ENCODE measurements around the gene CEMIP. TPM values are rescaled to one million over a fixed set of nuclear protein-coding genes. Genes with fewer than 3 reads are reported as not detected.
A peak's percentile ranks its signal among the peaks of the same experiment; 100 is the strongest.

Gene CEMIP
- total RNA-seq, 1 experiment from 2014 or later: 3.1 TPM

DNA sequence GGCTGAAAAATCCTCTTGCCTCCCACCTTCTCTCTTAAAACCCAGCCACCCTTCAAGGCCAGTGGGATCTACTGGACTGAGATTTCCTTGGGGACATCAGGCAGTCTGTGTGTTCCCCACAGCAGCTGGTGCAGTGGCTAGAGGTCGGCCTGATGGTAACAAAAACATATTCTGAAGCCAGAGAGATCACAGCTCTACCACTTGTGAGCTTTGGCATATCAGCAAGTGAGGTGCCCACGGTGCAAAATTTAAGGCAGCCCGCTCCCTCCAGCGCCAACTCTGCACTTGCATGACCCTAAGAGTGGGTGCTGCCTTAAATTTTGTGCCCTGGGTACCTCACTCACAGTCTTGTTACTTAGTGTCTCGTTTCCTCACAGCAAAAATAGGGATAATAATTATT, 113.2 kb downstream of the CEMIP start:
- POLR2A ChIA-PET (ENCODE audit: unreplicated experiment): no interaction called here
- no peak overlapping the region for H3K4me3 ChIP-seq (ENCODE audit: low read length)
- CTCF ChIA-PET: no interaction called here
- BruUV-seq (replicated peaks): no TSS peak
- no peaks in the 10 kb centered on the region for H4K20me1 ChIP-seq (ENCODE audit: low read length)
- H3K9me3 ChIP-seq (ENCODE audit: low read length): no peaks in the 10 kb centered on the region
- peaks cover 14% of the 10 kb centered on the region for H3K4me1 ChIP-seq (ENCODE audit: insufficient read depth, low read length)
- no peaks in the 10 kb centered on the region for H3K9me2 ChIP-seq (replicated peaks; ENCODE audit: low read length)
- no peaks in the 10 kb centered on the region for H3K36me3 ChIP-seq (ENCODE audit: low read depth, low read length)
- no peaks in the 10 kb centered on the region for H3K27me3 ChIP-seq (ENCODE audit: low read length)
- DNase-seq (no peak), ATAC-seq (no peak)
- H3K79me2 ChIP-seq (ENCODE audit: low read length): no peaks in the 10 kb centered on the region
- intact Hi-C loops (cut with micrococcal nuclease): no loop called here
- H3K9ac ChIP-seq (ENCODE audit: low read length): no peak overlapping the region
- TF ChIP-seq EZH2 (IDR thresholded peaks at IDR 0.05; ENCODE audit: low read length, unreplicated experiment): no peak
- no peak for TF ChIP-seq CTCF (conservative IDR thresholded peaks at IDR 0.05; ENCODE audit: low read depth, low read length)
- TF ChIP-seq EZH2phosphoT487 (IDR thresholded peaks at IDR 0.05; ENCODE audit: borderline replicate concordance, low read length): no peak
- H3F3A ChIP-seq (ENCODE audit: low read length, unreplicated experiment): no peaks in the 10 kb centered on the region
- no peak overlapping the region for H3K4me2 ChIP-seq (ENCODE audit: low read length)
- no peak overlapping the region for H3K27ac ChIP-seq (ENCODE audit: low read length)
- H2AFZ ChIP-seq (ENCODE audit: low read length): no peak overlapping the region

GRCh38 chr15:80893777-80894176, 114.6 kb downstream of the CEMIP start:
- TF ChIP-seq EZH2phosphoT487 (IDR thresholded peaks at IDR 0.05; ENCODE audit: borderline replicate concordance, low read length) (no peak), EZH2 (IDR thresholded peaks at IDR 0.05; ENCODE audit: low read length, unreplicated experiment) (no peak), CTCF (conservative IDR thresholded peaks at IDR 0.05; ENCODE audit: low read depth, low read length) (no peak)
- ChIA-PET CTCF (no interaction called here), POLR2A (ENCODE audit: unreplicated experiment) (no interaction called here)
- Histone ChIP-seq H2AFZ (ENCODE audit: low read length) (no peak overlapping the region), H3K4me1 (ENCODE audit: insufficient read depth, low read length) (peaks cover 9% of the 10 kb centered on the region), H3K4me3 (ENCODE audit: low read length) (no peak overlapping the region), H3K79me2 (ENCODE audit: low read length) (no peaks in the 10 kb centered on the region), H3K27ac (ENCODE audit: low read length) (no peak overlapping the region), H3K27me3 (ENCODE audit: low read length) (no peaks in the 10 kb centered on the region), H4K20me1 (ENCODE audit: low read length) (no peaks in the 10 kb centered on the region), H3K9me2 (replicated peaks; ENCODE audit: low read length) (no peaks in the 10 kb centered on the region), H3F3A (ENCODE audit: low read length, unreplicated experiment) (no peaks in the 10 kb centered on the region), H3K9ac (ENCODE audit: low read length) (no peak overlapping the region), H3K4me2 (ENCODE audit: low read length) (no peak overlapping the region), H3K36me3 (ENCODE audit: low read depth, low read length) (no peaks in the 10 kb centered on the region), H3K9me3 (ENCODE audit: low read length) (no peaks in the 10 kb centered on the region)
- intact Hi-C loops (cut with micrococcal nuclease): no loop called here
- no TSS peak for BruUV-seq (replicated peaks)
- peak; percentile 15 for DNase-seq
- peak; percentile 62 for ATAC-seq

GRCh38 chr15:80895091-80895490, 115.9 kb downstream of the CEMIP start:
- ChIA-PET CTCF (no interaction called here), POLR2A (ENCODE audit: unreplicated experiment) (no interaction called here)
- no peaks in the 10 kb centered on the region for H3F3A ChIP-seq (ENCODE audit: low read length, unreplicated experiment)
- intact Hi-C loops (cut with micrococcal nuclease): no loop called here
- H3K4me2 ChIP-seq (ENCODE audit: low read length): no peak overlapping the region
- H3K79me2 ChIP-seq (ENCODE audit: low read length): no peaks in the 10 kb centered on the region
- no peak overlapping the region for H2AFZ ChIP-seq (ENCODE audit: low read length)
- TF ChIP-seq EZH2phosphoT487 (IDR thresholded peaks at IDR 0.05; ENCODE audit: borderline replicate concordance, low read length): no peak
- no peaks in the 10 kb centered on the region for H4K20me1 ChIP-seq (ENCODE audit: low read length)
- no peaks in the 10 kb centered on the region for H3K36me3 ChIP-seq (ENCODE audit: low read depth, low read length)
- no peaks in the 10 kb centered on the region for H3K9me2 ChIP-seq (replicated peaks; ENCODE audit: low read length)
- no peaks in the 10 kb centered on the region for H3K9me3 ChIP-seq (ENCODE audit: low read length)
- H3K9ac ChIP-seq (ENCODE audit: low read length): no peak overlapping the region
- H3K27ac ChIP-seq (ENCODE audit: low read length): no peak overlapping the region
- no TSS peak for BruUV-seq (replicated peaks)
- DNase-seq (no peak), ATAC-seq (no peak)
- no peaks in the 10 kb centered on the region for H3K27me3 ChIP-seq (ENCODE audit: low read length)
- H3K4me3 ChIP-seq (ENCODE audit: low read length): no peak overlapping the region
- H3K4me1 ChIP-seq (ENCODE audit: insufficient read depth, low read length): peaks cover 9% of the 10 kb centered on the region

Measured in PC-3 (cell line).